ENCODE measurements around the gene KIAA0825.
A peak's percentile ranks its signal among the peaks of the same experiment; 100 is the strongest.

The KIAA0825 gene, protein sequence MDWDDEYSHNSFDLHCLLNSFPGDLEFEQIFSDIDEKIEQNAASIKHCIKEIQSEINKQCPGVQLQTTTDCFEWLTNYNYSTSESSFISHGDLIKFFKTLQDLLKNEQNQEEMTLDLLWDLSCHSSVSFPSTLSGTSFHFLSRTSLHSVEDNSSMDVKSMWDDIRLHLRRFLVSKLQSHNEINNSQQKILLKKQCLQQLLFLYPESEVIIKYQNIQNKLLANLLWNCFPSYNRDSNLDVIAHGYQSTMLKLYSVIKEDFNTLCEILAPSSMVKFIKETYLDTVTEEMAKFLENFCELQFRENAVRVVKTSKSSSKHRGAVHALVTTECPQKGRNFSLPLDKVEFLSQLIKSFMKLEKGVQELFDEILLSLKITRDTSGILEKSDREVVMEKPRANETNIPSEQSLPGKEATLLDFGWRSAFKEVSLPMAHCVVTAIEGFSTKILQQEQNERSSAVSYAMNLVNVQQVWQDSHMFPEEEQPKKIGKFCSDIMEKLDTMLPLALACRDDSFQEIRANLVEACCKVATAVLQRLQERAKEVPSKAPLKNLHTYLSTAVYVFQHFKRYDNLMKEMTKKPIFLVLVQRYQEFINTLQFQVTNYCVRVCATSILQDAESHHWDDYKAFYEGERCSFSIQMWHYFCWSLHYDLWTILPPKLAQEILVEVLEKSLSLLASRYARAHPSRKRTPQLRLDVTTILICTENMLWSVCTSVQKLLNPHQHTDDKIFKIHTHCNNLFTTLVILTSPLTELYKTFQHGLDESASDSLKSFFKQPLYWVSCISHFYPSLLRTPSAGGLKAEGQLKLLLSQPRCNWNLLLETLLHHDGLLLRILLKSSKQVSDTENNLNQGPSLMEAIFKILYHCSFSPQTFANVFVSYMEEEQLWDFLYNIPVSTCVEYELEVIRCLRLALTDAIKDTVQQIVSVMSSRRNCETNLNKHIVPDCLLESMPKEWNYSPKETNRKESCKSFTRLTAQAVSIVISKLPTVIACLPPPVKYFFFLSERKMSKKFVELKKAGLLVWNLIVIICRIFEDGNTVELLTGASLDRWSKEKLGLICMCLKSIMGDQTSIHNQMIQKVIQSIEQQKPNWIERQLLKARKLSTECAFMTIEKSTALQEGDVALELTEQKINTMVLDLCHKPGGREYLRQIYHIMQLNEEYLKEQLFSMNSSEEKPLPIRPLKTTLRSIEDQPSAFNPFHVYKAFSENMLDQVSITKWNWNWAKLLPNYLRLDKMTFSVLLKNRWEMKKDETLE (N-terminal part only)

DNA sequence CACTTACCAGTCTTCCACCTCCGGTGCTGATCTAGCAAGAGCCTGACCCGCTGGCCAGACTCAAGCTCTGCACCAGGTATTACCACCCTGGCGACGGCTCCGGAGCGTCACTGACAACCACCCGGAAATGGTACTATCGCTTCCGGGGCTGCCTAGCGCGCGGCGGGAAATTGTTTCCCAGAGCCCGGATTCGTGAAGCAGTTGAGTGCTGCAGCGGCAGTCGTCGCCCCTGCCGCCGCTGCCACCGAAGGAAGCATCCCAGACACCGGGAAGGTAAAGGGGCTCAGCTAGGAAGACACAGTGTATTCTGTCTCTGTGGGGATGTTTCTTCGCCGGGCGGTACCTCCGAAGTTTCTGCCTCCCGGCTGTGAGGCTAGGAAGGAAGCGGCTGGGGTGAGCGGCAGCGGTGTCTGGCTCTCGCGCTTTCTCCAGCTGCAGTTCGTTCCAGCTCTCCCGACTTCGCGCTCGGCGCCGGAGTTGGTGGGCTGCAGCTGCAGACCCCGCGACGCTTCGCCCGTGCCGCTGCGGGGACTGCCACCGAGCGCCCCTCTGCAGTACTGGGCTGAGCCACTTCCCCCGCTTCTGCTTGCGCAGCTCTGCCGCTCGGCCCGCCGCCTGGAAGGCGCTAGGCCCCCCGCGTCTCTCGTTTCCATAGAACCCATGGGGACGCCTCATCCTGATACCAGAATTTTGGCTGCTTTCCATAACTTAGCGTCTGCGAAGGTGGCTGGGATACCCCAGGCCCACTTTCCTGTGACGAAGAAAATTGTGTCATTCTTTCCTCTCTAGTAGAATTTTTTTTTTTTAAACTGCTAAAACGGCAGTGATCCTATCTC lies at the start of gene KIAA0825, which contains the start of gene SLF1:
KIAA0825 (minus strand) TSS at position 112 of the 836 bp plus-strand sequence. CDS start 81,478 bp downstream, outside the sequence.
SLF1 (plus strand) TSS at position 177 of the 836 bp plus-strand sequence. CDS start 10,142 bp downstream, outside the sequence.
- DNase-seq = peak; percentile 80

DNA sequence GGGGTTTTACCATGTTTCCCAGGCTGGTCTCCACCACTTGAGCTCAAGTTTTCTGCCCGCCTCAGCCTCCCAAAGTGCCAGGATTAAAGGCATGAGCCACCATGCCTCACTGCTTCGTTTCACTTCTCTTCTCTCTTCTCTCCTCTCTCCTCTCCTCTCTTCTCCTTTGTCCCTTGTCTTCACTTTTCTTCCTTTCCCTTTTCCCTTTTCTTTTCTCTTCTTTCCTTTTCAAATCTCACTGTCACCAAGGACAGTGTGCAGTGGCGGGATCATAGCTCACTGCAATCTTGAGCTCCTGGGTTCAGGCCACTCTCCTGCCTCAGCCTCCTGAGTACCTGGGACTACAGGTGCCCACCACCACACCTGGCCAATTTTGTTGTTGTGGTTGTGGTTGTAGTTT lies 49.5 kb upstream of the KIAA0825 start:
- DNase-seq = no peak

- DNase-seq = no peak
Measured at GRCh38 chr5:94661086-94661485, 42.7 kb upstream of the KIAA0825 start.

- no peak for DNase-seq
Measured at GRCh38 chr5:94660506-94660905, 42.1 kb upstream of the KIAA0825 start.

- DNase-seq = no peak
Measured at GRCh38 chr5:94658272-94658671, 39.9 kb upstream of the KIAA0825 start.

GRCh38 chr5:94649874-94650273 lies 31.5 kb upstream of the KIAA0825 start:
- DNase-seq = no peak

- no peak for DNase-seq
Measured at GRCh38 chr5:94646758-94647157, 28.4 kb upstream of the KIAA0825 start.

GRCh38 chr5:94645053-94645452 lies 26.6 kb upstream of the KIAA0825 start:
- no peak for DNase-seq

GRCh38 chr5:94640176-94640575 lies 21.8 kb upstream of the KIAA0825 start:
- DNase-seq = no peak

DNA sequence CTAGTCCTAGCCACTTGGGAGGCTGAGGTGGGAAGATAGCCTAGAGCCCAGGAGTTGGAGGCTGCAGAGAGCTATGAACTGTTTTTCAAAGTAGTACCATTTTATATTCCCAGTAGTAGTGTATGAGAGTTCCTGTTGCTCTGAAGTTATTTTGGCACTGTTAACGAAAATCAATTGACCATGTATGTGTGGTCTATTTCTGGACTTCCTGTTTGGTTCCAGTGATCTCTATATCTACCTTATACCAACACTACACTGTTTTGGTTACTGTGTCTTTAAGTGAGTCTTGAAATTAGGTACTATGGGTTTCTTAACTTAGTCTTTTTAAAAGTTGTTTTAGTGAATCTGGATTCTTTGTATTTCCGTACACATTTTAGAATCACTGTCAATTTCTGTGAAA lies 13.6 kb upstream of the KIAA0825 start:
- no peak for DNase-seq

- DNase-seq = no peak
Measured at GRCh38 chr5:94627191-94627590, 8.8 kb upstream of the KIAA0825 start.

DNA sequence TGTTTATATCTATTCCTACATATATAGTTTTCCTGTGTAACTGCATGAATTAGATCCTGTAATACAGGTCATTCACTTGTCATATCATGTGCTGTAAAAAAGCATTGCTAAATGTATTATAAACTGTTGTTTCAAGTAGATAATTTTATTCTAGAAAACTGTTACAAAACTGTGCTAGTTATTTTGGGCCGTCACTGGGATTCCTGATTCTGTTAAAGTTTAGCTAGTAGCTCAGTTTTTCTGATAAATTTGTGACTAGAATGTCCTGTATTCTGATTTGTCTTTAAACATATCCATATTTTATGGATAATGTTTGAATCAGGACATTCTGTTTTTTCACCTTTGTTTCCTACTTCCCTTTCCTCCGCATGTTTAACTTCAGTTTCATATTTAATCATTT lies 5.5 kb upstream of the KIAA0825 start:
- DNase-seq = no peak

DNA sequence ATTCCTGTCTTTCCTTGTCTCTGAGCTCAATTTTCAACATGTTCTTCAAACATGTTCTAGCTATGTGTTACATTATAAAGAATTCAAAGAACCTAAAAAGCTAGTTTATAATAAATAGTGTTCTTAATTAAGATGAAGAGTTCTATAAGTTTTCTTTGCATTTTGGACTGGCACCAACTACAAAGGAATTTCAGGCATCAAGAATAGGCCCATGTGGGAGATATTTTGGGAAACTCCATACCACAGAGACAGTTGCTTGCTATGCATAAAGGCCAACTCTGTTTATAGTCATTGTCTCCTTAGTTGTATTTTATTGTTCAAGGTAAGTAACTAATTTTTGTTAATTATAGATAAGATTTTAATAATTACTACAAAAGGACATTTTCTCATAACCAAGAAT lies 4.6 kb upstream of the KIAA0825 start:
- DNase-seq = no peak

- DNase-seq = no peak
Measured at GRCh38 chr5:94621763-94622162, 3.4 kb upstream of the KIAA0825 start.

GRCh38 chr5:94620256-94620655 lies 1.9 kb upstream of the KIAA0825 start:
- DNase-seq = no peak

GRCh38 chr5:94618029-94618492 lies 343 bp downstream of the KIAA0825 start:
- DNase-seq = no peak

- no peak for DNase-seq
Measured at GRCh38 chr5:94615862-94616261, 2.5 kb downstream of the KIAA0825 start.

DNA sequence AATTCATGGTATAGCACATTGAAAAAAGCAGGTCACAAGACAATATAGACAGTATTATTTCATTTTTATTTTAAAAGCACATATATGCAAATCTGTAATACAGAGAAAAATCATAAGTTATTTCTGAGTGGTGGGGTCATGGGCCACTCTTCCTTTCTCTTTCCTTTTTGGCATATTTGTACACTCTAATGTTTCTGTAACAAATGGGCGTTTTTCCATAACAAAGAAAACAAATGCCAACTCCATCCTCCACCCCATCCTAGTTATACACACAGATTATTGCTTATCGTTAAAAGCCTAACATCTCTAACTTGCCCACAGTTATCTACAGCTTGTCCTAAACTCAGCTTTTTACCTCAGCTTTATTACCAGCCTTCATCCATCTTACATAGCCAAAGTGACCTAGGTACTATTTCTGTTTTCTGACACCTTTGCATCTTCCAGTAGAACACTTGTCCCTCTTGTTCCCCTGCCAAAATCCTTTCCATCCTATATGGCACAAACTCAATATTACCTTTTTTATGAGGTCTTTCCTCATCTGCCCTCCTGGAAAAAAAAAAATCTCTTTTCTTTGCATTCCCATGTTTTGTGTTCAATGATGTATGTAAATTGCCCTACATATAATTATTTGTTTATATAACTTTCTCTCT lies 4.1 kb downstream of the KIAA0825 start:
- no peak for DNase-seq

GRCh38 chr5:94613583-94613982 lies 4.8 kb downstream of the KIAA0825 start:
- DNase-seq = no peak

DNA sequence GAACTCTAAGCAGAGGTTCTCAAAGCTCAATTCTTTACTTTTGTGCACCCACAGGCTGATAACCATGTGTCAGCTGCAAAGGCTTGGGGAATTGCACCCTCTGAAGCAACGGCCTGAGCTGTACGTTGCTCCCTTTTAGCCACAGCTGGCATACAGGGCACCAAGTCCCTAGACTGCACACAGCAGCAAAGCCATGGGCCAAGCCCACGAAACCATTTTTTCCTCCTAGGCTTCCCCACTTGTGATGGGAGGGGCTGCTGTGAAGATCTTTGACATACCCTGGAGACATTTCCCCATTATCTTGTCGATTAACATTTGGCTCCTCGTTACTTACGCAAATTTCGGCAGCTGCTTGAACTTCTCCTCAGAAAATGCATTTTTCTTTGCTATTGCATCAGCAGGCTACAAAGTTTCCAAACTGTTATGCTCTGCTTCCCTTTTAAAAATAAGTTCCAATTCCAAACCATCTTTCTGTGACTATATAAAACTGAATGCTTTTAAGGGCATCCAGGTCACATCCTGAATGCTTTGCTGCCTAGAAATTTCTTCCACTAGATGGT lies 23.0 kb downstream of the KIAA0825 start:
- no peak for DNase-seq

All from stimulated activated CD4-positive, alpha-beta T cell treated with anti-CD3 and anti-CD28 coated beads, Interleukin-12 subunit alpha, Interleukin-12 subunit beta, amount 100 ng/mL, for 4 hours (primary cell).